ENCODE measurements around the gene PXYLP1.
"Not testable (repeated sequence)": the region's sequence is repeated elsewhere in the genome, so short reads cannot be mapped to it uniquely, and the experiment has no call there.

PXYLP1 gene, protein sequence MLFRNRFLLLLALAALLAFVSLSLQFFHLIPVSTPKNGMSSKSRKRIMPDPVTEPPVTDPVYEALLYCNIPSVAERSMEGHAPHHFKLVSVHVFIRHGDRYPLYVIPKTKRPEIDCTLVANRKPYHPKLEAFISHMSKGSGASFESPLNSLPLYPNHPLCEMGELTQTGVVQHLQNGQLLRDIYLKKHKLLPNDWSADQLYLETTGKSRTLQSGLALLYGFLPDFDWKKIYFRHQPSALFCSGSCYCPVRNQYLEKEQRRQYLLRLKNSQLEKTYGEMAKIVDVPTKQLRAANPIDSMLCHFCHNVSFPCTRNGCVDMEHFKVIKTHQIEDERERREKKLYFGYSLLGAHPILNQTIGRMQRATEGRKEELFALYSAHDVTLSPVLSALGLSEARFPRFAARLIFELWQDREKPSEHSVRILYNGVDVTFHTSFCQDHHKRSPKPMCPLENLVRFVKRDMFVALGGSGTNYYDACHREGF

DNA sequence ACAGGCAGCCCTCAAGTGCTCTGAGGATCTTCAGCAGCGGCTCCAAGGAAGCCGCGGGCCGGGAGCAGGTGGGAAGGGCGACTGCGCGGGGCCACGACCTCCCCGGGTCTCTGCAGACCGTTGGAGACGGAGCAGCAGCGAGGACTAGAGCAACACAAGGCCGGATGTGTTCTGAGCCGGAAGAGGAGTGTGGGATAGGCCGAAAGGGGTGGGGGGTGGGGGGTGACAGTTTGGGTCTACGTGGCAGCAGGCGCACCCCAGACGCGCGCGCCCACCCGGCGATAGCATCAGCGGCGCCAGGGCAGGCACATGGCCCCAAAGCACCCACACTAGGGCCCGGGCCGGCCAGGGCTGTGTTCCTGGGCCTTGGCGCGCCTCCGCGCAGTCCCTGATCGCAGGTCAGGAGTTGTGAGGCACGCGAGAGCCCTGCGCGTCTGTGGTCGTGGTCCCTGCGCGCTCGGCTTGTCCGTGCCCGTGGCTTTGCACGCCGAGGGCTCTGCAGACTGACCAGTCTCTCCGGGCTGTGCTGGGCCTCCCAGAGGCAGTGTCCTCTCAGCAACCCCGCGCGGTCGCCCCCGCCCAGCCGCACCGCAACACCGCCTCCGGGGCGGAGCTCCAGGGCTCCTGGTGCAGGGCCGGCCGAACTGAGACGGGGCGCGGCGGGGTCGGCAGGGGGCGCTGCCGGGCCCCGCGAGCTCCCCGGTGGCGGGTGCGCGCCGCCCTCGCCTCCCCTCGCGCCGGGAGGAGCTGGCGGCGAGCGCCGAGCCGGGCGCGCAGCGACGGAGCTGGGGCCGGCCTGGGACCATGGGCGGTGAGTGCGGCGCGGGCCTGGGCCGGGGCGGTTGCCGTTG lies at the start of gene PXYLP1:
Gene PXYLP1 (plus strand): TSS at position 725 of the 851 bp plus-strand sequence. CDS start 28,351 bp downstream, outside the sequence.
- DNase-seq: peak; percentile 95

- no peak for DNase-seq
Observed at GRCh38 chr3:141183606-141184005, 48.0 kb upstream of the PXYLP1 start.

DNA sequence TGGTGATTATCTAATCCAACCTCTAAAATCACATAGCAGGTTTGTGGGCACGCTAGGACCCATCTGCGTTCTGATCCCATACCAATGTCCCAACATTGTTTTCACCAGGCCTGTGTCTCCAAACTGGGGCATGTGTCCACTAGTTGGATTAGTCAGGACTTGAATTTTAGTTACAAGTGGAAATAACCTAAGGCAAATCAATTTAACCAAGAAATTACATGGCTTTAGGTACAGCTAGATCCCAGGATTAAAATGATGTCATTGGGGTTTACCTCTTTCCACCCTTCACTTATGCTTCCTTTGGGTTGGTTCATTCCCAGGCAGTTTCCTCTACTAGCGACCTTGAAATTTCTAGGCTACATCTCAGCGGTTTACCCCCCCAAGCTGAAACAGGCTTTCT lies 47.2 kb upstream of the PXYLP1 start:
- DNase-seq: no peak

DNA sequence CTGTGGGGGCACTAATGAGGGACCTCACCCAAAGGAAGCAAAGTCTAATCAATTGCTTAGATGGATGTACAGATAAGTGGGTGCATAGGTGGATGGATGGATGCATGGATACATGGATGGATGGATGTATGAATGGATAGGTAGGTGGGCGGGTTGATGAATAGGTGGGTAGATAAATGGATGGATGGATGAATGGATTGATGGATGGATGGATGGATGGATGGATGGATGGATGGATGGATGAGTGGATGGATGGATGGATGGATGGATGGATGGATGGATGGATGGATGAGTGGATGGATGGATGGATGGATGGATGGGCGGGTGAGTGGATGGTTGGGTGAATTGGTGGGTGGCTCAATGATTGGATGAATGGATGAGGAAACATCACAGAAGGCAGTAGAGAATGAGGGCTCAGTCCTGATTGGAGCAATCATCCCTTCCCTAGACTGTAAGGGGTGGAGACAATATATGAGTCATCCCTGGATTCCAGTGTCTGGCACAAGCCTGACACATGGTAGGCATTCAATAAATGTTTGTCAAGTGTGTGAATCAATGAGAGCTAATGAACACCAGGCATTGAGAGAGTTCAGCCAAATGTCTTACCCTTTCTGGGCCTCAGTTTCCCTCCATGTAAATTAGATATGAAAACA lies 40.4 kb upstream of the PXYLP1 start:
- no peak for DNase-seq

DNA sequence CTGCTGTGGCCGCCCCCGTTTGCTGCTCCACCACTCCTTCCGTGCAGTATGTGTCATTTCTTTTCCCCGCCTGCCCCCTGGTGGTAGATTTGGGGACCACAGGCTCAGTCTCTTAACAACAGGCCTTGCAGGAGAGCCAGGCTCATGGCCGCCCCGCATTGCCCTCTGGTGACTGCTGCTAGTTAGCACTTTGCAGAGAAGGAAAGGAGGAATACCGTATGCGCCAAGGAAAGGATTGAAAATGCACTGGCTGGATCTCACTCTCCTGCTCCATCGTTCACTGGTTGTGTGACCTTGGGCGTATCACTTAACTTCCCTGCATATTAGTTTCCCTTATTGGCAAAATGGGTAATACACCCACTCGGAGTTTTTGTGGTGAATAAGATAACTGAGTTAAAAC lies 39.3 kb upstream of the PXYLP1 start:
- peak; percentile 97 for DNase-seq

GRCh38 chr3:141193066-141193830 lies 38.4 kb upstream of the PXYLP1 start:
- no peak for DNase-seq

- no peak for DNase-seq
Observed at GRCh38 chr3:141201122-141201521, 30.5 kb upstream of the PXYLP1 start.

DNA sequence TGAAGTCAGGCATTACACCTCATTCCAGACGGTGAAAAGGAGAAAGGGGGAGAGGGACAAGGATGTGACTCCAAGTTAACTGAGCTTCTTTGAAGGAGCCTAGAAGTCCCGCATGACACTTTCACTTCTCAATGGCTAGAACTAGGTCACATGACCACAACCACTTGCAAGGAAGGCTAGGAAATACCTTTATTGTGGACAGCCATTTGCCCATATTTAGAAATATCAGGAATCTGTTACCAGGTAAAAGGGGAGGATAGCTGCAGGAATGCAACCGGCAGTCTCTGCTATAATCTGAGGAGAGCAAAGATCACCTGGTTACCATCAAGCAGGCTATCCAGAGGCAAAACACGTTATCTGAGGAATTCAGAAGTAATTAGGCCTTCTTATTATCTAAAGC lies 28.9 kb upstream of the PXYLP1 start:
- DNase-seq: no peak

DNA sequence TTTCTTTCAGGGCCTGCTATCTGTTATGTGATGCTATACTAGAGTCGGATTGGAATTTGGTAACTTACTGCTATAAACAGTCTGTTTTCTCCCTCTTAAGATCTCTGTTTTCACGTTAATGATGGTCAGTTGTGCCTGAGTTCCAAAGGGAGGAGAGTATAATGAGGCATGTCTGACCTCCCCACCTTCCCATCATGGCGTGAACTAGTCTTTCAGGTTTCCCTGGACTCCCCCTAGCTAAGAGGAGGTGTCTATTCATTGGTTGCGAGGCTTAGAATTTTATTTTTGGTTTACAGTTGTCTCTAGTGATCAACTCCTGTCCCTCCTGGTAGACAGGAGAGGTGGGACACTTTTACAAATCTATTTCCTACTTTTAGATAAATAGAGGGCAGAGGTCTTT lies 27.8 kb upstream of the PXYLP1 start:
- no peak for DNase-seq

- DNase-seq: no peak
Observed at GRCh38 chr3:141204343-141204742, 27.3 kb upstream of the PXYLP1 start.

- not testable (repeated sequence) for DNase-seq
Observed at GRCh38 chr3:141211306-141211705, 20.3 kb upstream of the PXYLP1 start.

DNA sequence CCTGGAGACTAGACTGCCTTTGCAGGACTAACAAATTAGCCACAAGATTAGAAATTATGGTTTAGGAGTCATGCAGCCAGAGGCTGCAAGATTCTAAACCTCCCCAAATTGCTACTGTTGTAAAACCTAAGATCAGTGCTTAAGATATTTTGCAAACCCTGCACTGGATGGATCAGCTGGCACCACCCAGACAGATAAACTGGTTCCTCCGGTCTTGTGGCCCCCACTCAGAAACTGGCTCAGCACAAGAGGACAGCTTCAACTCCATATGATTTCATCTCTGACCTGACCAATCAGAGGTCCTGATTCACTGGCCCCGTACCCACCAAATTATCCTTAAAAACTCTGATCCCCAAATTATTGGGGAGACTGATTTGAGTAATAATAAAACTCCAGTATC lies 19.5 kb upstream of the PXYLP1 start:
- DNase-seq: no peak

DNA sequence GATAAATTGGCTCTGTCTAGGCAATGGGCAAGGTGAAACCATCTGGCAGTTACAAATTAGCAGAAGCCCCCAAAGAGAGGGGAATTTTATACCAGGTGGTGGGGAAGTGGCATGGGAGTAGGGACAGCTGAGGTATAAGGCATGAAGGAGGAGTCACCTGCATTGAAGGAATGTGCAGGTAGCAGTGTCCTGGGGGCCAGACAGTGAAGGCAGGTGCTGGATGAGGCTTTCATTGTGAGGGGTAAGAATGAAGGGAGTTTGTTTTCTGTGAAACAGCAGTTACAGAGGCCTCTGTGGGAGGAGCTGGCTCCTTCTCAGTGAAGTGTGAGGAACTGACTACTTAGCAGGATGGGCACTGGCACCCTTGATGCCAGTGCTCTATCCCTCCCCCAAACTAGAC lies 19.1 kb upstream of the PXYLP1 start:
- no peak for DNase-seq

- DNase-seq: no peak
Observed at GRCh38 chr3:141216975-141217374, 14.7 kb upstream of the PXYLP1 start.

GRCh38 chr3:141217389-141217788 lies 14.2 kb upstream of the PXYLP1 start:
- no peak for DNase-seq

DNA sequence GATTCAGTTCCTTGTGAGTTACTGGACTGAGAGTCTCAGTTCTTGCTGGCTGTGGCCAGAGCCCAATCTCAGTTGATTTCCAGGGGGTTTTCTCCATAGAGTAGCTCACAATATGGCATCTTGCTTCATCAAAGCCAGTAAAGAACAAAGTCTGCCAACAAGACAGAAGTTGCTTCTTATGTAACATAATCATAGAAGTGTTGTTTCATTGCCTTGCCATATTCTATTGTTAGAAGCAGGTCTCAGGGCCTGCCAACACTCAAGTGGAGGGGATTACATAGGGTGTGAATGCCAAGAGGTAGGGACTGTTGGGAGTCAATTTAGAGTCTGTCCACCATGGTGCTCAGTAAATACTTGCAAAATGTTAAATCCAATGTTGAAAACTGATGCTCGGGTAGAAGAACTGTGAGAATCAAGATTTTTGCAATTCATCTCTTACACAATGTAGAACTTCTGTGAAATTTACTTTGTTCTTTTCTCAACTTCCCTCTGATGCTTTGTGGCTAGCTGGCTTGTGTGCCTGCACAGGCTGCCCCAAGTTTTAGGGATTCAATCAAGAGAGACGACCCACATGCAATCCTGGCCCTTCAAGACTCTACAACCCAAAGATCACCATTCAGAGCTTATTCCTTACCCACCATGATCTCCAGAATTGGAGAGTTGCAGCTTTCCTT lies 13.3 kb upstream of the PXYLP1 start:
- no peak for DNase-seq

GRCh38 chr3:141218926-141219325 lies 12.7 kb upstream of the PXYLP1 start:
- no peak for DNase-seq

DNA sequence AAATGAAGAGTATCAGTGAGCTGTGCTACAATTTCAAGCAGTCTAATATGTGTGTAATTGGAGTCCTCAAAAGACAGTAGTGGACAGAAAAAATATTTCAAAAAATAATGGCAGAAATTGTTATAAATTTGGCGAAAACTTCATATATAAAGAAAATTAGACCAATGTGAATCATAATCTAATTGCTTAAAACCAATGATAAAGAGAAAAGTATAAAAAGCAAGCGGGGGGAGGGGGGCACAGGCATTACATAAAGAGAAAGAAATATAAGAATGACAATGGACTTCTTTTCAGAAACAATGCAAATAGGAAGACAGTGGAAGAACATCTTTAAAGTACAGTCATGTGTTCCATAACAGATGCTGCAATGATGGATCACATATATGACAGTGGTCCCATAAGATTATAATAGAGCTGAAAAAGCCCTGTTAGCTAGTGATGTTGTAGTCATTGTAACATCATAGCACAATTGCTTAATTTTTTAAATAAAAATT lies 7.9 kb upstream of the PXYLP1 start:
- no peak for DNase-seq

DNA sequence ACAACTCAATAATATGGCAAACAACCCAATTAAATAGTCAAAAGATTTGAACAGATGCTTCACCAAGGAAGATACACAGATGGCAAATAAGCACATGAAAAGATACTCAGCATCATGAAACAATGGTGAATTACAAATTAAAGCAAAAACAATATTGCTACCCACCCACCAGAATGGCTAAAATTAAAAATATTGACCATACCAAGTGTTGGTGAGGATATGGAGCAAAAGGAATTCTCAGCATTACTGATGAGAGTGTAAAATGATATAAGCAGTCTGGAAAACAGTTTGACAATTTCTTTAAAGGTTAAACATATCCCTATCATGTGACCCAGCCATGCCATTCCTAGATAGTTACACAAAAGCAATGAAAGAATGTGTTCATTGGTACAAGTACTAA lies 5.7 kb upstream of the PXYLP1 start:
- DNase-seq: no peak

DNA sequence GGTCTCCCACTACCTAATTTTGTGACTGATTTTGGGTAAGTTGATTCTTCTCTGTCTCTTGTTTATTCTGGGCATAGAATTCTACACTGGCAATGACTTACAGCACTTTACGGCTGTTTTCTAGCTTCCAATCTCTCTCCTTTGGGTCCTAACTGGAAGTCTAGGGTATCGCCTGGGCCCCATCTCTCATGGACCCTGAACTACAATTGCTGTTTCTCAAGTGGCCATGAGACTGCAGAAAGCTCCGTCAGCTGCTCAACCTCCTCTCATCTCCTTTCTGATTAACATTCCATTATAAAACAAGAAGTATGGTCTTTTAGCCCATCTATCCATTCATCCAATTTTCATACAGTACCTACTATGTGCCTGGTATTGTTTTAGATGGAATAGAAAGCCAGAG lies 4.4 kb upstream of the PXYLP1 start:
- no peak for DNase-seq

DNA sequence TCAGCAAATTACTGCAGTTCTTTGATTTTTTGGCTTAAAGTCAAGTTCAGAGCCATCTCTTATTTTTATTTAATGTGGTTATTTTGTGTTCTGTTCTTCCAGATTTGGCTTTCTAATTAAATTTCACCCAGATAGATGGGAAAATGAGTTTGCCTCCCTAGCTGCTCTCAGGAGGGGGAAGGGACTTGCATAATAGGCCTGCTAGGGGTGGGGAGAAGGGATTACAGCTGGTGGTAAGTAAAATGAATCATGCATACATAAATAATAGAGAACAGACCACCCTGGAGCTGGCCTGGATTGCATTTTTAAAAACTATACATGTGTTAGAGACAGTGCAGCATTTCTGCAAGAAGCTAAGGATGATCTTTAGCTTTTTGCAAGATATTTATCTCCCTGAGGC lies 3.9 kb upstream of the PXYLP1 start:
- DNase-seq: no peak

DNA sequence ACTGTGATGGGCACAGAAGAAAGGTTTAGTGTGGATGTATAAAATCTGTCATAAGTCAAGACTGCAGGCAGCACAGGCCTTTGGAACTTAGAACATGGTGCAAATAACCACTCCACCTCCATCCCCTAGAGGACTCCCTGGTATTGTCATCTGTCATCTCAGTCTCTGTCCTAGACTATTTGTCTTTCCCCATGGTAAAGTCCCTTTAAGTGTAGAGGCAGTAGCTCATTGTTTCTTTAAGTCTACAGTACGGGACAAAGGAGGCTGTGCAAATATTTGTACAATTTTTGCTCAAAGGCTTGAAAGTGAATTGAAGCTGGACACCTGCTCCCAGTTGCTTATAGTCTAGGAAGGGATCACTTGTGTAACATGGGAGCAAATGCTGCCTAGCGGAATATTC lies 3.2 kb upstream of the PXYLP1 start:
- no peak for DNase-seq

All from suppressor macrophage treated with lipopolysaccharide for 4 hours (primary cell).